Coronary artery (tissue), 2 donors: ENCODE results near the gene PLET1.

ENCODE experiments used
- DNase-seq: peaks from one replicate; pipeline ENCODE4 v3.0.0-alpha.2; 2017; ENCODE audit warnings: low spot score
- H3K27ac ChIP-seq, 2 donors: fragments of 200-600 bp; sonication (generic); one replicate each; pipeline ENCODE4 v1.5.1; 2016 to 2019
- H3K4me3 ChIP-seq: fragments of 200-600 bp; sonication (generic); 2 replicates; pipeline ENCODE4 v1.5.1; 2016; ENCODE audit warnings: mild to moderate bottlenecking, moderate library complexity
- TF ChIP-seq, protein P1 (sequence below): fragments of 200-600 bp; sonication (generic); IDR thresholded peaks from one replicate; pipeline ENCODE4 v1.5.1; 2019; ENCODE audit warnings: antibody characterized with exemption

PLET1 gene

DNA sequence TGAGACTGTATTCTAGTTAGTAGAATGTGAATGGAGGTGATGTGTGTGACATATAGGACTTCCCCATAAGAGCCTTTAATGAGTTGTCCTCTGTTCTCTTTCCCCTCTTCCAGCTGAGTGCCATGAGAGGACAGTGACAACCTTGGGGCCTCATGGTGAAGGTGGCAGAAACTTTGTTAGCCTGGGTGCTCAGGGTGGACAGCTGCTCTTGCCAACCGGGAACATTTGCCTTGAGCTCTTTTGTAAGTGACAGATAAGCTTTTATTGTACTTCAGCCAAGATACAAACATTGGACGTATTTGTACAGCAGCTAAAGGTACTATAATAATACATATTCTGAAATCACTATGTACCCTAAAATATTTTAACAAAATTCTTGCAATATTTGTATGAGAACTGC lies 33.0 kb upstream of the PLET1 start:
- Histone ChIP-seq H3K4me3 (no peak overlapping the region), H3K27ac (peak overlapping the region; percentile 75 to 79)
- DNase-seq, result no peak
- TF ChIP-seq, protein P1, sequence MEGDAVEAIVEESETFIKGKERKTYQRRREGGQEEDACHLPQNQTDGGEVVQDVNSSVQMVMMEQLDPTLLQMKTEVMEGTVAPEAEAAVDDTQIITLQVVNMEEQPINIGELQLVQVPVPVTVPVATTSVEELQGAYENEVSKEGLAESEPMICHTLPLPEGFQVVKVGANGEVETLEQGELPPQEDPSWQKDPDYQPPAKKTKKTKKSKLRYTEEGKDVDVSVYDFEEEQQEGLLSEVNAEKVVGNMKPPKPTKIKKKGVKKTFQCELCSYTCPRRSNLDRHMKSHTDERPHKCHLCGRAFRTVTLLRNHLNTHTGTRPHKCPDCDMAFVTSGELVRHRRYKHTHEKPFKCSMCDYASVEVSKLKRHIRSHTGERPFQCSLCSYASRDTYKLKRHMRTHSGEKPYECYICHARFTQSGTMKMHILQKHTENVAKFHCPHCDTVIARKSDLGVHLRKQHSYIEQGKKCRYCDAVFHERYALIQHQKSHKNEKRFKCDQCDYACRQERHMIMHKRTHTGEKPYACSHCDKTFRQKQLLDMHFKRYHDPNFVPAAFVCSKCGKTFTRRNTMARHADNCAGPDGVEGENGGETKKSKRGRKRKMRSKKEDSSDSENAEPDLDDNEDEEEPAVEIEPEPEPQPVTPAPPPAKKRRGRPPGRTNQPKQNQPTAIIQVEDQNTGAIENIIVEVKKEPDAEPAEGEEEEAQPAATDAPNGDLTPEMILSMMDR, result no peak

DNA sequence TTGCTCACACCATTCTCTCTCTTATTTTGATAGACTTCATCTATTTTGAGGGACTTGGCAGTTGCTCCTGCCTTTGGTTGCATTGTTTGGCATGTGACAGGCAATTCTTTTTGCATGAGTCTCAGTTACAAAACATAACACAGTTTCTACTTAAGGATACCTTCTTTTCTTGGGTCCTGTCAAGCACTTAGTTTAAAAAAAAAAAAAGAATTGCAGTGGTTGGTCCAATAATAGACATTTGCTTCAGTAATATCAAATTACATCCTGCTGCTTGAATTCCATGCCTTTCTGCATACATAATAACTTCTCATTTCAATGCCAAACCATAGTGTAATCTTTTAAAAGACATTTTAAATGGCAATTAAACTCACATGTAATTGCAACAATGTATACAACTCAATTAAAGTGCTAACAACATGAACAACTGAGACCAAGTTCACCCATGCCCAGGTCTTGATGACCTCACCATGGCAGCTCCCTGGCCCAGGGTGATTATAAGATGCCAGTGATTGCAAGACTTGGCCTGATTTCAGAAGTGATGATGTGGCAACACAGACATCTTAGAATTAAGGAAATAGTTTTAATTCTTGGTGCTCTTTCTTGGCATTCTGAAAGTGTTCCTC lies 32.2 kb upstream of the PLET1 start:
- Histone ChIP-seq H3K27ac (peak overlapping the region; percentile 75 to 79), H3K4me3 (no peak overlapping the region)
- TF ChIP-seq, protein P1, result no peak
- no peak for DNase-seq

DNA sequence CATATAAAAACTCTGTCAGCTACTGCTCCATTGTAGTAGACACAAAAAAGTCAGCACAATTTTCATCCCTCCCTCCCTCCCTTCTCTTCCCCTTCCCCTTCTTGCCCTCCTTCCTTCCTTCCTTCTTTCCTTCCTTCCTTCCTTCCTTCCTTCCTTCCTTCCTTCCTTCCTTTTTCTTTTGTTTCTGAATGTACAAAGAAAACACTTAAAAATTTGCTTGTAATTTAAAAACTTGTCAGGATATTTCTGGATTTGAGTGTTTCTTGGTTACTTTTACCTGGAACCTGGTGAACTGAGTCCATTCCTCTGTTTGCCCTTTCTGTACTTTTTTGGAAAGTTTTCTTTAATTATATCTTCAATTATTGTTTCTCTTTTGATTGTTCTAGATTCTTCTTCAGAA lies 31.5 kb upstream of the PLET1 start:
- DNase-seq, result no peak

DNA sequence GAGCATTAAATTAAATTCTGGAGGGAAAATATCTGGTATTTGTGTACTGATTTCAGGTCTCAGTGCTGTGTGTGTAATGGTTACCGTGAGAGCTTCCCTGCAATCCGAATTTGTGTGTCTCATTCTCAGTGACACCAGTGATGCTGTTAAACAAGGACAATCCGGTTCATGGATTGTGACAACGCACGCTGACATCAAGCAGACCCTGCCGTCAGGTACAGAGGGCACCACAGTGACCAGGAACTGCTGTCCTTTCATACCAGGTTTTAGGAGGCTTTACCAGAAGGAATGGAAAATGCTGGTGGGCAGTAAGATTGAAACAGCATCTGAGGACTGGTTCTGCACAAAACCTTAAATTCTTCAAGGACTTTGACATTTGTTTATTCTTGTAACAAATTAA lies 30.5 kb upstream of the PLET1 start:
- TF ChIP-seq, protein P1, result no peak
- no peak for DNase-seq
- Histone ChIP-seq H3K27ac (peak overlapping the region; percentile 75 to 88), H3K4me3 (peak overlapping the region; percentile 78)

More for the DNA sequence above, 31.5 kb upstream of the PLET1 start:
- Histone ChIP-seq H3K27ac (peak overlapping the region; percentile 75 to 88), H3K4me3 (no peak overlapping the region)
- TF ChIP-seq, protein P1, result no peak

DNA sequence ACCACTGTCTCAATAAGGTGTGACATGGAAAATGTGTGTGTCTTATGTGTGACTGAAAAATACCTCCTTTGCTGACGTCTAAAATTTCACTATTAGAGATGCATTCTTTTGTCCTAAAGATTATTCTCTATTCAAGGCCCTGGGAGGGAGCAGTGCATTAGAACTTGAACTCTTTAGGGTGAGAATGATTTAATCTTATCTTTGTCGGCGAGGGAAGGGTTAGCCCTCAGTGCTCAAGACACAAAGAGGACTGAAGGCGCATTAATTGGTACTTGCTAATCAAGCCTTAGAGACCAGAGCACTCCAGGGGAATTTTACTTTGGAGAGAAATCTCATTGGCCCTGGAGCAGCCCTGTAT lies 29.8 kb upstream of the PLET1 start:
- TF ChIP-seq, protein P1, result no peak
- H3K4me3 ChIP-seq, result peak overlapping the region; percentile 78
- H3K27ac ChIP-seq, result peak overlapping the region; percentile 75 to 88
- DNase-seq, result no peak

DNA sequence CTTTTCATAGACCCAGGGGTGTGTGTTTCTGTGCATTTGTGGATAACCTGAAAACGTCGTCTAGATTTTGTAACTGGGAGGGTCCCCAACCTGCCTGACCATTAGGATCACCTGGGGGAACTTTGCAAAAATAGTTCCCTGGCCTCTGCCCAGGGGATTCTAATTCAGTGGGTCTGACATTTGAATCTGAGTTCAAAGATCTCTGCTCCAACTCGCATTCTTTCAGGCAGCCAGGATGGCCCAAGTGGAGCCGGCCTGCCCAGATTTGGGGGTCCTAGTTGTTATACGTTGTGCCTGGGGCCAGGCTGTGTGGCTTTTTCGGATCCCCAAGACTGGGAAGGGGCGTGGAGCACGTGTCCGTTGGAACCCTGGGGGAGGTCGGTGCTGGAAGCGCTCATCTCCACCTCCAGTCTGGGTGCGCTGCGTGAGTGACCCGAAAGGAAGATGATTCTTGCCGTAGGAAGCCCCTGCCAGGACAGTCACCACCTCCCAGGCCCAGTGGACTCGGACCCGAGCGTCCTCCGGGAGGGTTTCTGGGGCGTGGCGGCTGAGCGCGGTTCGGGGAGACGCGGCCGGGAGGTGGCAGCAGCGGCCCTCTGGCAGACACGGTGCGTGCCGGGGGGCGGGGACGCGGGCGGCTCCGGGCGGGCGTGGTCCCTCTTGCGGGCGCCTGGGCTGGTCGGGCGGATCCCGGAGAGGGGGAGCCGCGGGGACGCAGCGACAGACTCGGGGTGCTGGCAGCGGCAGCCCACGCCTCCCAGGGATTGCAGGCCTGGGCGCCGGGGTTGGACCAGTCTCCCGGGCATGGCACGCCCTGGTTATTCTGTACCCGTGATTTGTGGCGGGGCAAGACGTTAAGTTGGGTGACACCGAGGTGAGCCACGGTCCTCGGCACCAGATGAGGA lies 29.2 kb upstream of the PLET1 start:
- DNase-seq, result peak; percentile 86
- Histone ChIP-seq H3K4me3 (peak overlapping the region; percentile 78), H3K27ac (peak overlapping the region; percentile 75 to 88)
- TF ChIP-seq, protein P1, result peak; percentile 86
